SK-N-SH (cell line): ENCODE data around the gene LCN6. TPM values are rescaled to one million over a fixed set of nuclear protein-coding genes. Genes with fewer than 3 reads are reported as not detected.
A peak's percentile ranks its signal among the peaks of the same experiment; 100 is the strongest.

ENCODE experiments used
- CTCF ChIA-PET: fragments of 300-600, 350-600 bp; formaldehyde crosslinking; extraction: SDS; loops from one replicate; lab custom pipeline; 2021; lab: Yijun Ruan, JAX
- POLR2A ChIA-PET: fragments of 350-600 bp; sonication (Branson Sonifier 250); formaldehyde crosslinking; extraction: SDS; loops from one replicate; lab custom pipeline; 2020; ENCODE audit warnings: antibody characterized with exemption, inconsistent platforms; lab: Yijun Ruan, JAX
- DNase-seq: peaks from one replicate; pipeline ENCODE4 v3.0.0; 2012
- H2AFZ ChIP-seq: fragments of 200-600 bp; sonication (generic); 2 replicates; pipeline ENCODE4 v1.8.1; 2016; ENCODE audit warnings: antibody characterized with exemption, mild to moderate bottlenecking, low read depth
- H3F3A ChIP-seq: fragments of 200-600 bp; sonication (generic); replicated peaks from 2 replicates; pipeline ENCODE3; 2016; ENCODE audit warnings: antibody characterized with exemption, mild to moderate bottlenecking; ENCODE audit not compliant: insufficient read depth
- H3K27ac ChIP-seq, 2 experiments: fragments of 200-500 bp in 1 of 2; fragments of 200-600 bp in 1 of 2; sonication (Bioruptor generic) in 1 of 2; sonication (generic), shearing (Covaris generic) in 1 of 2; 2 replicates each; pipeline versions ENCODE4 v1.5.1 to v1.6.1; 2014 to 2016; ENCODE audit warnings: low read depth in 2 of 2, inconsistent platforms in 1 of 2, low read length in 1 of 2, mild to moderate bottlenecking in 1 of 2, mixed read lengths in 1 of 2
- H3K27me3 ChIP-seq: fragments of 200-600 bp; sonication (generic), shearing (Covaris generic); 2 replicates; pipeline ENCODE4 v1.6.1; 2016; ENCODE audit warnings: mixed run types; ENCODE audit not compliant: insufficient read depth
- H3K36me3 ChIP-seq, 2 experiments: fragments of 200-500 bp in 1 of 2; fragments of 200-600 bp in 1 of 2; sonication (Bioruptor generic) in 1 of 2; sonication (generic) in 1 of 2; replicated peaks in 1 of 2; 2 replicates each; pipeline versions ENCODE3 to v1.5.1; 2014 to 2016; ENCODE audit warnings: low read length in 1 of 2, mild to moderate bottlenecking in 1 of 2; ENCODE audit not compliant: insufficient read depth in 2 of 2, control insufficient read depth in 1 of 2
- H3K4me1 ChIP-seq, 2 experiments: fragments of 200-500 bp in 1 of 2; fragments of 200-600 bp in 1 of 2; sonication (Bioruptor generic) in 1 of 2; sonication (generic), shearing (Covaris generic) in 1 of 2; 2 replicates each; pipeline versions ENCODE4 v1.5.1 to v1.6.1; 2014 to 2016; ENCODE audit warnings: low read depth in 1 of 2, low read length in 1 of 2, mixed run types in 1 of 2; ENCODE audit not compliant: insufficient read depth in 2 of 2, control insufficient read depth in 1 of 2
- H3K4me2 ChIP-seq: fragments of 200-600 bp; sonication (generic), shearing (Covaris generic); 2 replicates; pipeline ENCODE4 v1.6.1; 2017; ENCODE audit warnings: mixed run types
- H3K4me3 ChIP-seq, 2 experiments: fragments of 200-500 bp in 1 of 2; fragments of 200-600 bp in 1 of 2; sonication (Bioruptor generic) in 1 of 2; sonication (generic), shearing (Covaris generic) in 1 of 2; 2 replicates each; pipeline versions ENCODE4 v1.5.1 to v1.8.1; 2014 to 2016; ENCODE audit warnings: low read depth in 2 of 2, inconsistent platforms in 1 of 2, low read length in 1 of 2, mild to moderate bottlenecking in 1 of 2, mixed read lengths in 1 of 2, moderate library complexity in 1 of 2
- H3K79me2 ChIP-seq: fragments of 200-600 bp; sonication (generic); 2 replicates; pipeline ENCODE4 v1.8.1; 2017; ENCODE audit warnings: mild to moderate bottlenecking; ENCODE audit not compliant: insufficient read depth
- H3K9ac ChIP-seq: fragments of 200-600 bp; sonication (generic); 2 replicates; pipeline ENCODE4 v1.6.1; 2017; ENCODE audit warnings: mixed run types
- H3K9me2 ChIP-seq: fragments of 200-600 bp; sonication (generic); 2 replicates; pipeline ENCODE4 v1.6.1; 2017; ENCODE audit warnings: mixed run types
- H3K9me3 ChIP-seq: fragments of 200-600 bp; sonication (generic); 2 replicates; pipeline ENCODE4 v1.6.1; 2017; ENCODE audit warnings: mixed run types, mild to moderate bottlenecking, moderate library complexity
- H4K20me1 ChIP-seq: fragments of 200-600 bp; sonication (generic); 2 replicates; pipeline ENCODE4 v1.6.1; 2017; ENCODE audit warnings: mild to moderate bottlenecking, mixed run types; ENCODE audit not compliant: insufficient read depth
- EP300 ChIP-seq, 2 experiments: IDR thresholded peaks; 2 replicates each; pipeline versions ENCODE4 v1.4.0 to v1.6.1; 2012; ENCODE audit warnings: borderline replicate concordance in 1 of 2, low read depth in 1 of 2, low read length in 1 of 2
- EZH2phosphoT487 ChIP-seq: fragments of 200-600 bp; sonication (generic); IDR thresholded peaks from 2 replicates; pipeline ENCODE4 v1.6.1; 2017; ENCODE audit warnings: low read depth, mixed run types, mild to moderate bottlenecking, antibody characterized with exemption, moderate library complexity, borderline replicate concordance
- GABPA ChIP-seq: IDR thresholded peaks from 2 replicates; pipeline ENCODE4 v1.4.0; 2012; ENCODE audit warnings: low read depth, mild to moderate bottlenecking
- MAX ChIP-seq: IDR thresholded peaks from 2 replicates; pipeline ENCODE4 v1.4.0; 2012; ENCODE audit warnings: low read depth
- MEF2A ChIP-seq: IDR thresholded peaks from 2 replicates; pipeline ENCODE4 v1.4.0; 2012; ENCODE audit warnings: low read depth, borderline replicate concordance
- NFIC ChIP-seq: IDR thresholded peaks from 2 replicates; pipeline ENCODE4 v1.4.0; 2012; ENCODE audit warnings: borderline replicate concordance
- SIN3A ChIP-seq: IDR thresholded peaks from 2 replicates; pipeline ENCODE4 v1.6.1; 2012; ENCODE audit warnings: low read depth, mild to moderate bottlenecking, low read length, moderate library complexity, borderline replicate concordance
- TAF1 ChIP-seq: IDR thresholded peaks from 2 replicates; pipeline ENCODE4 v1.6.1; 2012; ENCODE audit warnings: low read depth, mild to moderate bottlenecking, low read length, moderate library complexity, borderline replicate concordance
- TCF12 ChIP-seq: IDR thresholded peaks from 2 replicates; pipeline ENCODE4 v1.4.0; 2012
- TEAD4 ChIP-seq: IDR thresholded peaks from 2 replicates; pipeline ENCODE4 v1.4.0; 2012; ENCODE audit warnings: mild to moderate bottlenecking, borderline replicate concordance; ENCODE audit not compliant: insufficient read depth
- YY1 ChIP-seq: IDR thresholded peaks from 2 replicates; pipeline ENCODE4 v1.4.0; 2012; ENCODE audit warnings: low read depth, mild to moderate bottlenecking
- WGBS: methylation state at CpG from one replicate; pipeline ENCODE4 v1.1.6; 2017; ENCODE audit warnings: low lambda C conversion rate; 5-methylcytosine and 5-hydroxymethylcytosine counted together
- polyA plus RNA-seq, 3 experiments: library from polyadenylated mRNA; depleted of rRNA; stranded (reverse); fragments of >200 nt; gene quantifications; 2 replicates each; pipeline ENCODE4 v1.2.3, GENCODE V29; 2012
- TF ChIP-seq, protein P1 (sequence below): fragments of 150-350 bp; IDR thresholded peaks from 2 replicates; pipeline ENCODE4 v1.6.1; 2017; ENCODE audit warnings: antibody characterized with exemption, low read length, low read depth, borderline replicate concordance
- TF ChIP-seq, protein P2 (sequence below): fragments of 200-600 bp; sonication (generic); IDR thresholded peaks from 2 replicates; pipeline ENCODE4 v1.6.1; 2017; ENCODE audit warnings: antibody characterized with exemption, mild to moderate bottlenecking, moderate library complexity
- TF ChIP-seq, protein P3 (sequence below): fragments of 150-350 bp; IDR thresholded peaks from 2 replicates; pipeline ENCODE4 v1.6.1; 2016; ENCODE audit warnings: mild to moderate bottlenecking, low read depth, low read length

LCN6 gene
- polyA plus RNA-seq, 1 of the 3 experiments (the other 2 are of a cell fraction) = not detected

GRCh38 chr9:136700304-136700703 is 48.0 kb downstream of the LCN6 start:
- Histone ChIP-seq H3K36me3 (no peaks in the 10 kb centered on the region), H3K27me3 (no peaks in the 10 kb centered on the region; the same call in 1 of the 2 replicates), H3K27ac (no peak overlapping the region), H4K20me1 (no peaks in the 10 kb centered on the region), H3K9me2 (no peaks in the 10 kb centered on the region), H3K79me2 (no peaks in the 10 kb centered on the region), H2AFZ (no peak overlapping the region), H3K4me2 (no peak overlapping the region), H3K4me3 (no peak overlapping the region), H3F3A (no peaks in the 10 kb centered on the region), H3K9ac (no peak overlapping the region), H3K4me1 (peaks cover 0 to 15% of the 10 kb centered on the region in 2 experiments; a peak in 1 of 4 replicates), H3K9me3 (no peaks in the 10 kb centered on the region)
- DNase-seq = no peak
- 72% methylated on average over 13 of the region's 13 CpGs for WGBS
- TF ChIP-seq TCF12 (peak; percentile 56), TAF1 (no peak)
- ChIA-PET CTCF (interaction anchor here (0.8 to 1.3 kb wide), 3 partner anchors 13 to 115 kb away, joined by 3 to 4 read pairs (median 3); partner anchors contain the start of gene AGPAT2), POLR2A (interaction anchor here (1.0 kb wide), 1 partner anchor 28 kb away, joined by 3 read pairs; no protein-coding TSS in a partner anchor)

- no peaks in the 10 kb centered on the region for H3K79me2 ChIP-seq
- H3K4me3 ChIP-seq = no peak overlapping the region
- no peaks in the 10 kb centered on the region for H3K9me3 ChIP-seq
- ChIA-PET POLR2A (no interaction called here), CTCF (interaction anchor here (0.7 to 4.2 kb wide), 5 partner anchors 10 to 211 kb away, joined by 3 to 18 read pairs (median 3); partner anchors contain the start of gene LCN8)
- no peak overlapping the region for H3K9ac ChIP-seq
- no peaks in the 10 kb centered on the region for H3K36me3 ChIP-seq
- H3K4me1 ChIP-seq = peaks cover 0 to 27% of the 10 kb centered on the region in 2 experiments; a peak in 1 of 4 replicates
- H2AFZ ChIP-seq = no peak overlapping the region
- WGBS = 84% methylated on average over 11 of the region's 11 CpGs
- TF ChIP-seq YY1 (no peak), MEF2A (no peak), GABPA (no peak), EP300 (IDR thresholded peaks at IDR 0.05; ENCODE audit: borderline replicate concordance in 1 of 2, low read depth in 1 of 2, low read length in 1 of 2) (no peak), TAF1 (no peak), SIN3A (no peak), MAX (no peak), NFIC (no peak)
- no peak overlapping the region for H3K27ac ChIP-seq
- no peaks in the 10 kb centered on the region for H4K20me1 ChIP-seq
- no peaks in the 10 kb centered on the region; the same call in 1 of the 2 replicates for H3K27me3 ChIP-seq
- no peak for DNase-seq
- H3F3A ChIP-seq = no peaks in the 10 kb centered on the region
- H3K4me2 ChIP-seq = no peak overlapping the region
- H3K9me2 ChIP-seq = no peaks in the 10 kb centered on the region
Measured at GRCh38 chr9:136698635-136699246, 49.6 kb downstream of the LCN6 start.

- ChIA-PET CTCF (interaction anchor here (0.8 to 4.2 kb wide), 6 partner anchors 10 to 210 kb away, joined by 3 to 18 read pairs (median 3); no protein-coding TSS in a partner anchor), POLR2A (no interaction called here)
- DNase-seq = no peak
- WGBS = 65% methylated on average over 18 of the region's 20 CpGs
- no peaks in the 10 kb centered on the region; the same call in 1 of the 2 replicates for H3K27me3 ChIP-seq
- no peaks in the 10 kb centered on the region for H3K9me2 ChIP-seq
- no peak overlapping the region for H2AFZ ChIP-seq
- H3K4me3 ChIP-seq = no peak overlapping the region
- no peaks in the 10 kb centered on the region for H3K9me3 ChIP-seq
- H3F3A ChIP-seq = no peaks in the 10 kb centered on the region
- H3K36me3 ChIP-seq = no peaks in the 10 kb centered on the region
- H3K27ac ChIP-seq = no peak overlapping the region
- H3K79me2 ChIP-seq = no peaks in the 10 kb centered on the region
- no peak overlapping the region for H3K4me2 ChIP-seq
- H3K4me1 ChIP-seq = peaks cover 0 to 27% of the 10 kb centered on the region in 2 experiments; a peak in 1 of 4 replicates
- no peaks in the 10 kb centered on the region for H4K20me1 ChIP-seq
- H3K9ac ChIP-seq = no peak overlapping the region
- TF ChIP-seq TCF12 (no peak), SIN3A (no peak), EZH2phosphoT487 (no peak), TEAD4 (no peak)
- TF ChIP-seq, protein P1, sequence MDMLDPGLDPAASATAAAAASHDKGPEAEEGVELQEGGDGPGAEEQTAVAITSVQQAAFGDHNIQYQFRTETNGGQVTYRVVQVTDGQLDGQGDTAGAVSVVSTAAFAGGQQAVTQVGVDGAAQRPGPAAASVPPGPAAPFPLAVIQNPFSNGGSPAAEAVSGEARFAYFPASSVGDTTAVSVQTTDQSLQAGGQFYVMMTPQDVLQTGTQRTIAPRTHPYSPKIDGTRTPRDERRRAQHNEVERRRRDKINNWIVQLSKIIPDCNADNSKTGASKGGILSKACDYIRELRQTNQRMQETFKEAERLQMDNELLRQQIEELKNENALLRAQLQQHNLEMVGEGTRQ = no peak
- TF ChIP-seq, protein P2, sequence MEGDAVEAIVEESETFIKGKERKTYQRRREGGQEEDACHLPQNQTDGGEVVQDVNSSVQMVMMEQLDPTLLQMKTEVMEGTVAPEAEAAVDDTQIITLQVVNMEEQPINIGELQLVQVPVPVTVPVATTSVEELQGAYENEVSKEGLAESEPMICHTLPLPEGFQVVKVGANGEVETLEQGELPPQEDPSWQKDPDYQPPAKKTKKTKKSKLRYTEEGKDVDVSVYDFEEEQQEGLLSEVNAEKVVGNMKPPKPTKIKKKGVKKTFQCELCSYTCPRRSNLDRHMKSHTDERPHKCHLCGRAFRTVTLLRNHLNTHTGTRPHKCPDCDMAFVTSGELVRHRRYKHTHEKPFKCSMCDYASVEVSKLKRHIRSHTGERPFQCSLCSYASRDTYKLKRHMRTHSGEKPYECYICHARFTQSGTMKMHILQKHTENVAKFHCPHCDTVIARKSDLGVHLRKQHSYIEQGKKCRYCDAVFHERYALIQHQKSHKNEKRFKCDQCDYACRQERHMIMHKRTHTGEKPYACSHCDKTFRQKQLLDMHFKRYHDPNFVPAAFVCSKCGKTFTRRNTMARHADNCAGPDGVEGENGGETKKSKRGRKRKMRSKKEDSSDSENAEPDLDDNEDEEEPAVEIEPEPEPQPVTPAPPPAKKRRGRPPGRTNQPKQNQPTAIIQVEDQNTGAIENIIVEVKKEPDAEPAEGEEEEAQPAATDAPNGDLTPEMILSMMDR = no peak
- TF ChIP-seq, protein P3, sequence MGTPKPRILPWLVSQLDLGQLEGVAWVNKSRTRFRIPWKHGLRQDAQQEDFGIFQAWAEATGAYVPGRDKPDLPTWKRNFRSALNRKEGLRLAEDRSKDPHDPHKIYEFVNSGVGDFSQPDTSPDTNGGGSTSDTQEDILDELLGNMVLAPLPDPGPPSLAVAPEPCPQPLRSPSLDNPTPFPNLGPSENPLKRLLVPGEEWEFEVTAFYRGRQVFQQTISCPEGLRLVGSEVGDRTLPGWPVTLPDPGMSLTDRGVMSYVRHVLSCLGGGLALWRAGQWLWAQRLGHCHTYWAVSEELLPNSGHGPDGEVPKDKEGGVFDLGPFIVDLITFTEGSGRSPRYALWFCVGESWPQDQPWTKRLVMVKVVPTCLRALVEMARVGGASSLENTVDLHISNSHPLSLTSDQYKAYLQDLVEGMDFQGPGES = no peak
Measured at GRCh38 chr9:136697821-136698526, 50.4 kb downstream of the LCN6 start.
